ENCODE data around the gene ALLC.
"Not testable (repeated sequence)": the region's sequence is repeated elsewhere in the genome, so short reads cannot be mapped to it uniquely, and the experiment has no call there.

ALLC gene
- 0 reads per million in 2 donors for total RNA-seq

- DNase-seq = no peak
Measured at GRCh38 chr2:3657881-3658280, at the start of gene ALLC. Gene ALLC, plus strand, starts transcription at chr2:3658200. Its CDS starts 12,958 bp downstream, at chr2:3671158.

GRCh38 chr2:3608373-3609278, 49.4 kb upstream of the ALLC start:
- DNase-seq = no peak

GRCh38 chr2:3609279-3609673, 48.7 kb upstream of the ALLC start:
- not testable (repeated sequence) for DNase-seq

- DNase-seq = no peak
Measured at GRCh38 chr2:3610415-3610814, 47.6 kb upstream of the ALLC start.

GRCh38 chr2:3610881-3611505, 47.0 kb upstream of the ALLC start:
- no peak for DNase-seq

GRCh38 chr2:3611589-3611988, 46.4 kb upstream of the ALLC start:
- no peak for DNase-seq

GRCh38 chr2:3612639-3613523, 45.1 kb upstream of the ALLC start:
- DNase-seq = no peak

DNA sequence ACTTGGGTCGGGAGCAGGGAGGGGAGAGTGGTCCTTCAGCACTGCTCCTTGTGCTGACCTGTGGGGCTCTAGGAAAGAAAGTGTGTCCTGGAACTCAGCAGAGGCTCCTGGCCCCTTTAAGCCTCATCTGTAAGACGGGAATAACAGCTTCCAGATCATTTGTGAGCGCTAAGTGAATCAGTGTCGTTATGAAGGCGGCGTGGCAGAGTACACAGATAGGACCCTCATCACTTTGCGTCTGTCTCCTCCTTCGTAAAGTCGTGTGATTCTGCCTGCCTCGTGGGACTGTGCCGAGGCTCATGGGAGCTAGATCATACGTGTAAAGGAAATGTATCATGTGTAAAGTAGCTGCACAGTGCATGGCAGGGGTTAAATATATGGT, 44.5 kb upstream of the ALLC start:
- DNase-seq = no peak

GRCh38 chr2:3614743-3615142, 43.3 kb upstream of the ALLC start:
- DNase-seq = not testable (repeated sequence)

DNA sequence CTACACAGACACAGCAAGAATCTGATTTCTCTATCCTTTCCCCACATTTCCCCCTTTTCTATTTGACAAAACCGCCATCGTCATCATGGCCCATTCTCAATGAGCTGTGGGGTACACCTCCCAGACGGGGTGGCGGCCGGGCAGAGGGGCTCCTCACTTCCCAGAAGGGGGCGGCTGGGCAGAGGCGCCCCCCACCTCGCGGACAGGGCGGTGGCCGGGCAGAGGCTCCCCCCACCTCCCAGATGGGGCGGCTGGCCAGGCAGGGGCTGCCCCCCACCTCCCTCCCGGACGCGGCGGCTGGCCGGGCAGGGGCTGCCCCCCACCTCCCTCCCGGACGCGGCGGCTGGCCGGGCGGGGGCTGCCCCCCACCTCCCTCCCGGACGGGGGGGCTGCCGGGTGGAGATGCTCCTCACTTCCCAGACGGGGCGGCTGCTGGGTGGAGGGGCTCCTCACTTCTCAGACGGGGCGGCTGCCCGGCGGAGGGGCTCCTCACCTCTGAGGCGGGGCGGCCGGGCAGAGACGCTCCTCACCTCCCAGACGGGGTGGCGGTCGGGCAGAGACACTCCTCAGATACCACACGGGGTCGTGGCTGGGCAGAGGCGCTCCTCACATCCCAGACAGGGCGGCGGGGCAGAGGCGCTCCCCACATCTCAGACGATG, 42.3 kb upstream of the ALLC start:
- not testable (repeated sequence) for DNase-seq

- not testable (repeated sequence) for DNase-seq
Measured at GRCh38 chr2:3616435-3617197, 41.4 kb upstream of the ALLC start.

DNA sequence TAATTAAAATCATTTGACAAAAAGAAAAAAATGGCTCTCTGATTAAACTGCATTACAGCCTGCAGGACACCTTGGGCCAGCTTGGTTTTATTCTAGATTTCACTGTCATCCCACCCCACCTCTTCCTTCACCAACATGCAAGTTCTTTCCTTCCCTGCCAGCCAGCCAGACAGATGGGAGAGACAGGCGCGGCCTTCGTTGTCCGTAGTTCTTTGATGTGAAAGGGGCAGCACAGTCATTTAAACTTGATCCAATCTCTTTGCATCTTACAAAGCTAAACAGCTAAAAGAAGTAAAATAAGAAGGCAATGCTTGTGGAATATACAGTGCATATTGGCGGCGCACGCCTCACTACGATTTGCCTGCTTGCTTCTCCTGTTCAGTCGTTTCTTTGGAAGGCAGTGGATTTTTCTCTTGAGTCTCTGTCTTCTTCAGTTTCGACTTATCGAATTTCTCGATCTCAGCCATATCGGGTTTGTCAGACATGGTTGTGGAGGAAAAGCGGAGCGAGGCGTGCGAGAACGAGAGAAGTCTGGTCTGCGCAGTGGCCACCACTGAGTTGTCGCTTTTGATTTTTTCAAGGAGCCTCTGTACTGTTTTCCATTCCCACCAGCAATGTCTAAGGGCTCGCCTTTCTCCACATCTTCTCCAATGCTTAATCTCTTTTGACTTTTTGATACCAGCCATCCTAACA, 40.7 kb upstream of the ALLC start:
- no peak for DNase-seq

- DNase-seq = no peak
Measured at GRCh38 chr2:3618367-3618766, 39.6 kb upstream of the ALLC start.

GRCh38 chr2:3619033-3619432, 39.0 kb upstream of the ALLC start:
- no peak for DNase-seq

DNA sequence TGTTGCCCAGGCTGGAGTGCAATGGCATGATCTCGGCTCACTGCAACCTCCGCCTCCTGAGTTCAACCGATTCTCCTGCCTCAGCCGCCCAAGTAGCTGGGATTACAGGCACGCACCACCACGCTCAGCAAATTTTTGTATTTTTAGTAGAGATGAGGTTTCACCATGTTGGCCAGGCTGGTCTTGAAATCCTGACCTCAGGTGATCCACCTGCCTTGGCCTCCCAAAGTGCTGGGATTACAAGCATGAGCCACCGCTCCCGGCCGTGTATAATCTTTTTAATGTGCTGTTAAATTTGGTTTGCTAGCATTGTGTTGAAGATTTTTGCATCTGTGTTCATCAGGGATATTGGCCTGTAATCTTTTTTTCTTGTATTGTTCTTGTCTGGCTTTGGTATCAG, 38.3 kb upstream of the ALLC start:
- not testable (repeated sequence) for DNase-seq

DNA sequence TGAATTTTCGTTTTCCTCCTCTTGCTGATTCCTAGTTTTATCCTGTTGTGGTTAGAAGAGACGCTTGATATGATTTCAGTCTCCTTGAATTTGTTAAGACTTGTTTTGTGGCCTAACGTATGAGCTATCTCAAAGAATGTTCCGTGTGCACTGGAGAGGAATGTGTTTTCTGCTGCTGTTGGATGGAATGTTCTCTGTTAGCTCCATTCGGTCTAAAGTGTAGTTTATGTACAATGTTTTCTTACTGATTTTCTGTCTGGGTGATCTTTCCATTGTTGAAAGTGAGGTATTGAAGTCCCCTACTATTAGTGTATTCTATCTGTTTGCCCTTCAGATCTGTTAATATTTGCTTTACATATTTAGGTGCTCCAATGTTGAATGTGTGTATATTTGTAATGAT, 37.2 kb upstream of the ALLC start:
- no peak for DNase-seq

DNA sequence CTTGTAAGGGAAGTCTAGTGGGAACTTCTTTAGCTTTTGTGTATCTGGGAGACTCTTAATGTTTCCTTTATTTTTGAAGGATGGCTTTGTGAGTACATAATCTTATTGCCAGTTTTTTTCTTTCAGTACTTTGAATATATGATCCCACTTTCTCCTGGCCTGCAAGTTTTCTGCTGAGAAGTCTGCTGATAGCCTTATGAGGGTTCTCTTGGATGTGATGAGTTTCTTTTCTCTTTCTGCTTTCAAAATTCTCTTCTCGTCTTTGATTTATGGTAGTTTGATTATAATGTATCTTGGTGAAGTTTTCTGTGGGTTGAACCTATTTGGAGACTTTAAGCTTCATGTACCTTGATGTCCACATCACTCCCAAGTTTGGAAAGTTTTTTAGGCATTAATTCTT, 35.0 kb upstream of the ALLC start:
- no peak for DNase-seq

DNA sequence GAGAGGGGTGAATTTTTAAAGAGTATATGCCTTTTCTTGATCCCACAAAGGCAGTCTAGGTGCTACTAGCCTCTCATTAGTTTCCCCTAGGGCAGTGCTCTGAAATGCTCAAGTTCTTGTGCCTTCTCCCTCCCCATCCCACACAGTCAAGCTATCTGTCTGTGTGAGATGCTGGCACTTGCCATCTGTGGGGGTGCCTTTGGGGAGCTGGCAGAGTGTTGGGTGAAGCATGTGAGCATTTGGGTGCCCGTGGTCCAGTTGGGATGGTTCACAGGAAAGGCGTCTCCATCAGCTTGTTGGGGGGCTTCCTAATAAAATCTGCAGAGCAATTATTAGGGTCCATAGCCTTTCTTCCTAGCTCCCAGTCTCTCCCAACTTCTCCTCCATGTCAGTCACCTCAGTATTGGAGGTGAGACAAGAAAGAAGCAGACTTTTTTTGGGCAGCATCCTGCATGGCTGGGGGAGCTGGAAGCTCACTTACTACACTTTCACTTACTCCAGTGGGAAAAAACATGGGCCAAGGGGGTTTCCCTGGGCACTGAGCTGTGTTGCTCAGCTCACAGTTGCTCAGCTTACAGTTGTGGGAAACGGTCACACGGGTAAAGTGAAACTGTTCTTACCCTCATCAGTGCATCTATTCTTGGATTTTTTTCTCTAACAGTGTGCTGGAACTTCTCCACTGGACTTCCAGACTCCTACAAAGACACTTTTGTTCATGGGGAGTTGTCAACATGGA, 33.8 kb upstream of the ALLC start:
- DNase-seq = no peak

DNA sequence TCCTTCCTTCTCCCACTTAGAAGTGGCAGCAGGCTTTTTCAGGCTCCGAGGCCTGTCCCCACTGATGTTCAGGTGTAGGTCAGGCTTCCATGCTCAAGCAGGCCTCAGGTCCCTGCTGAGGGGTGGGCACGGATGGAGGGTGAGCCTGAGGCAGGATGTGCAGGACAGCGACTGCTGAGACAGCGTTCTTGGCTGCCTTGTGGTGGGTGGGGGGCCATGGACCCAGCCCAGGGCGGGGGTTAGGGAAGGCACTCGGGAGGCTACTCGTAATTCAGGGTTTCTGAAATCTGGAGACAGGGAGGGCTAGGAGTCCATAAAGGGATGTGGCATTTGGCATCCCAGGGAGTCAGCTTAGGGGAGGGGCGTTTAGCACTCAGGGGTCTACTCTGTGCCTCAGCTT, 32.8 kb upstream of the ALLC start:
- no peak for DNase-seq

DNA sequence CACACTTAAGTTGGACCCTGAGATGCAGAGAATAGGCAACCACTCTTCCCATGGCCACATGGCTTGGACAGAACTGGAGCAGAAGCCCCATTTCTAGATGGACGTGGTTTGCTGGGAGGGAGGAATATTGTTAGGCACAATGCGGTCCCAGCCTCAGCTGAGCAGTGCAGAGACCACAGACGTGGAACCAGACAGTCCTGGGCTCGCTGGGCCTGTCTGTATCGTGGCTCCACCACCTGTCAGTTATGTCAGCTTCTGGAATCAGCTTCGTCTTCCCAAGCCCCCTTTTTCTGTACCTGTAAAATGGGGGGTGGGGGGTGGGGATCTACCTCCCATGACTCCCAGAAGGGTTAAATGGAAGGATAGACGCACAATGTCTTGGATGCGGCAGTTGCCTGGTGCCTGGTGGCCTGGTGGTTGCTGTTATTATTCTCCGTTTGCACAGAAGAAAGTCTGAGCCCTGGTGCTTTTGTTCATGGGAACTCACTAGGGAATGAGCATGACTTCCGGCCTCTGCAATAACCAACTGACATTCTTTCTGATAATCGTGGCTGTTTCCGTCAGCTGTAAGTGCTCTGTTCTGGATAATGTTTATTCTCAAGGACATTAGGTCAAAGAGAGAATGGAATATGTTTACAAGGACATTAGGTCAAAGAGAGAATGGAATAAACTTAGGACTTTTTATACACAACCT, 31.7 kb upstream of the ALLC start:
- DNase-seq = no peak

Measured in T-helper 9 cell (primary cell).